ENCODE measurements around the gene PPFIBP2. TPM values are rescaled to one million over a fixed set of nuclear protein-coding genes. Genes with fewer than 3 reads are reported as not detected.

Gene PPFIBP2
- total RNA-seq, 4 donors from 2014 or later = 8.0 to 26.5 (median 11.3) TPM

- peaks cover 0 to 16% (median 0%) of the 10 kb centered on the region in 3 donors for H3K4me1 ChIP-seq
- WGBS, 2 donors (ENCODE audit: low coverage in 1 of 2) = 98 to 100% methylated on average over 1 to 4 of the region's 6 CpGs
- peak overlapping the region in 3 of 4 donors; percentile 64 to 67 (median 65) for H3K27ac ChIP-seq
- no peaks in the 10 kb centered on the region for H3K9me3 ChIP-seq
- no peaks in the 10 kb centered on the region for H3K27me3 ChIP-seq
- ATAC-seq = no peak
- no peak overlapping the region for H3K4me3 ChIP-seq
- H3K36me3 ChIP-seq = peaks cover 0 to 68% of the 10 kb centered on the region in 2 donors
- TF ChIP-seq POLR2AphosphoS5 (IDR thresholded peaks at IDR 0.05) (no peak), CTCF (IDR thresholded peaks at IDR 0.05) (no peak), EP300 (IDR thresholded peaks at IDR 0.05) (no peak), POLR2A (IDR thresholded peaks at IDR 0.05) (no peak)
These were observed 122.6 kb downstream of the PPFIBP2 start for GRCh38 chr11:7636350-7636749.

DNA sequence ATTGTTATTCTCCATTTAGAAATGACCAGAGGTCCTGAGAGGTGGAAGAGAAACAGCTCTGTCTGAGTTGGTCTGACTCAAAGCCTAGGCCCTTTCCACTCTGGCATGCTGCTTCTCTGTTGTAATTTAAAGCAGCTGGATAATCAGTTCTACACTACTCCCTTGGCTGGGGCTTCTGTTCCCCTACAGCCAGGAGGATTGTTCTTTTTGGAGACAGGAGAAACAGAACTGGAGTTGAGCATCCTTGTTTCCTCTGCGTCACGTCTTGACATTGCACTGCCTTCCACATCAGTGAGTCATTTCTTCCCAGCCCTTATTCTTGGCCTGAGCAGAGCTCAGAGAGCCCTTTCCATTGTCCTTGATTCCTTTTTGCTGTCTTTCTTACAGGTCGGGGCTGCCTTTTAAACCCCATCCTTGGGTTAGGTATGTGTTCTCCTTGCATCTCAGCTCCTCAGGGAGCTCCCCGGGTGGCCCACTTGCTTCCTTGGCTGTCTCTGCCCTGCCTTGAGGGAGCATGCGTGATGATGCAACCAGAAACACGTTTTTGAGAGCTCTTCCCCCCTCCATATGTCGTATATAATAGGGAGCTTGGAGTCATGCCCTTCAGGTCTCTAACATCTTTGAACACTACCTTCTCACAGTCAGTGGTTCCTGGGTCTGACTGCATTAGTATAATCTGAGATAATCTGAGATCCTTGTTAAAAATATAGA, 123.8 kb downstream of the PPFIBP2 start:
- no peaks in the 10 kb centered on the region for H3K9me3 ChIP-seq
- ATAC-seq = peak; percentile 91
- no peak overlapping the region for H3K4me3 ChIP-seq
- H3K36me3 ChIP-seq = peaks cover 0 to 68% of the 10 kb centered on the region in 2 donors
- WGBS, 2 donors (ENCODE audit: low coverage in 1 of 2) = 43 to 46% methylated on average over 4 to 7 of the region's 7 CpGs
- peak; percentile 22 for TF ChIP-seq POLR2AphosphoS5 (IDR thresholded peaks at IDR 0.05)
- TF ChIP-seq EP300 (IDR thresholded peaks at IDR 0.05) = no peak
- no peaks in the 10 kb centered on the region for H3K27me3 ChIP-seq
- peak overlapping the region in 3 of 4 donors; percentile 64 to 74 (median 67) for H3K27ac ChIP-seq
- peaks cover 0 to 16% (median 0%) of the 10 kb centered on the region in 3 donors for H3K4me1 ChIP-seq

DNA sequence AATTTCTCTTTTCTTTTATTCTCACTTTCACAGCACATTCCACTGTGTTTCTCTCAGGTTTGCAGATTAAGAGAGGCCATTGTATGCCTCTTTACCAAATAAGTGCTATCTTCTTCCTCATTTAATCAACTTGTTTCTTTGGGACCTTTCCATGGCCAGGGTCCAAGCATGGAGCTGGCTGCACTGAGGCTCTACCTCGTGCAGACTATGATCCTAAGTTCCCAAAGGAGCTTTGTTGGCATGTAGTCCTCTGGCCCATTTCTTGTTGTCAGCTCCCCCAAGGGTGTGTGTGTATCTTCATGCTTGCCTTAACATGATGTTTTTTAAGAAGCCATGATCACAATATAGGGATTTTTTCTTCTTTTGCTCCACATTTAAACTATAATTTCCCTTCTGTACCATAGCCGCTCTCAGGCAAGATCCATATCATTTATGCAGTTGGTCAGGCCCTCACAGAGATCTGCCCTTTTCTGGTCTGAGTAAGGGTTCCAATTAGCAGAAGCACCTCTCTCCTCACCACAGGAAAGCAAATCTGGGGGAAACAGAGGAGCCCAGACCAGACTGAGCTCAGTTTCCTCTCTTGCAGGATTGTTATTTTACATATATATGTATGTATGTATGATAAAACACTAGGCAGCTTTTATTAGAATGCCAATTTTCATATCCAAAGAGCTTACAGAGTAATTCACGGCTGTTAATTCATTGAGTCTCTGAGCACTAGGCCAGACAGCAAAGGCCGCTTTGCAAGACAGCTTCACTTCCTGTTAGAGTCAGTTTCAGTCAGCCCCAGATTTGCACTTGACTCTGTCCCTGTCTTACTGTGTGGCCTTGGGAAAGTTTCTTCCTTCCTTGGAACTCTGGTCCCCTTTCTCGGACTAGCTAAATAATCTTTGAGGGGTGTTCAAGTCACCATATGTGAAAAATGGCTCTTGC, 125.2 kb downstream of the PPFIBP2 start:
- 53 to 71% methylated on average over 3 to 5 of the region's 5 CpGs for WGBS, 2 donors (ENCODE audit: low coverage in 1 of 2)
- peaks cover 0 to 55% of the 10 kb centered on the region in 2 donors for H3K36me3 ChIP-seq
- no peak overlapping the region for H3K4me3 ChIP-seq
- peak; percentile 24 for ATAC-seq
- H3K4me1 ChIP-seq = peaks cover 0 to 16% (median 0%) of the 10 kb centered on the region in 3 donors
- no peaks in the 10 kb centered on the region for H3K9me3 ChIP-seq
- H3K27ac ChIP-seq = peak overlapping the region in 3 of 4 donors; percentile 57 to 74 (median 64)
- no peaks in the 10 kb centered on the region for H3K27me3 ChIP-seq
- TF ChIP-seq EP300 (IDR thresholded peaks at IDR 0.05) (no peak), CTCF (IDR thresholded peaks at IDR 0.05) (no peak), POLR2AphosphoS5 (IDR thresholded peaks at IDR 0.05) (no peak), POLR2A (IDR thresholded peaks at IDR 0.05) (no peak)

DNA sequence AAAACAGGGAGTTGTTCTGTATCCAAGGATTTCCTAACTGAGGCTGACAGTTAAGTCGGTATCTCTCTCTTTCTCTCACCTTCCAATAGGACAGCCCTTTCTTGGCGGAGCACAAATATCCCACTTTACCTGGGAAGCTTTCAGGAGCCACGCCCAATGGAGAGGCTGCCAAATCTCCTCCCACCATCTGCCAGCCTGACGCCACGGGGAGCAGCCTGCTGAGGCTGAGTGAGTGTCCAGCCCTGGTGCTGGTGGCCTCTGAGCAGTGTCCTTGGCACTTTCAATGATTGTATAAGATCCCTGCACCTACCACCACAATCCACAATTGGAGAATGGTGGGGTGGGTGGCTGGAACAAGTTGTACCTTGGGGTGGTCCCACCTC, 125.8 kb downstream of the PPFIBP2 start:
- Histone ChIP-seq H3K4me1 (peaks cover 0 to 16% (median 0%) of the 10 kb centered on the region in 3 donors), H3K27ac (peak overlapping the region in 2 of 4 donors; percentile 30 to 57), H3K27me3 (no peaks in the 10 kb centered on the region), H3K36me3 (peaks cover 0 to 51% of the 10 kb centered on the region in 2 donors), H3K4me3 (no peak overlapping the region), H3K9me3 (no peaks in the 10 kb centered on the region)
- ATAC-seq = no peak
- 66 to 83% methylated on average over 1 to 5 of the region's 5 CpGs for WGBS, 2 donors (ENCODE audit: low coverage in 1 of 2)
- TF ChIP-seq POLR2AphosphoS5 (IDR thresholded peaks at IDR 0.05) (no peak), POLR2A (IDR thresholded peaks at IDR 0.05) (no peak), CTCF (IDR thresholded peaks at IDR 0.05) (no peak), EP300 (IDR thresholded peaks at IDR 0.05) (no peak)

DNA sequence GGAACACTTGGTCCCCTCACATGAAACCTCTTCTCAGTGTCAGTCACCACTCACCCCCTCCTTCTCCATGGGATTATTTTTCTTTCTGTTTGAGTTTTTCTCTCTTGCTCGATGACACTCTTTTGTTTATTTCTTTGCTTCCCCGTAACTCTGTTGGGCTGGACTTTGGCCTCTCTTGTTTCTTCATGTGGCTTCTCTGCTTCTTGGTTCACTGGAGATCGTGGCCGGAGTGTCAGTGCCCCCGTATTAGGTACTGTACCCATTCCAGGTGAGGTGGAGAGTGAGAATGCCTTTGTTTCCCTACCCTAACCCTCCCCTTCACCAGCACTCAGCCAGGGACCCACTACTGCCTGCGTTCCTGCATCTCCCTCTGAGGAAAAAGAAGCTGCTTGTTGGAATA, 127.0 kb downstream of the PPFIBP2 start:
- Histone ChIP-seq H3K4me3 (no peak overlapping the region), H3K36me3 (peaks cover 0 to 40% of the 10 kb centered on the region in 2 donors), H3K27ac (no peak overlapping the region), H3K27me3 (no peaks in the 10 kb centered on the region), H3K4me1 (peaks cover 0 to 16% (median 0%) of the 10 kb centered on the region in 3 donors), H3K9me3 (no peaks in the 10 kb centered on the region)
- ATAC-seq = no peak
- 60 to 81% methylated on average over 1 to 5 of the region's 6 CpGs for WGBS, 2 donors (ENCODE audit: low coverage in 1 of 2)
- no peak for TF ChIP-seq POLR2A (IDR thresholded peaks at IDR 0.05)
- TF ChIP-seq EP300 (IDR thresholded peaks at IDR 0.05) = no peak
- no peak for TF ChIP-seq CTCF (IDR thresholded peaks at IDR 0.05)
- TF ChIP-seq POLR2AphosphoS5 (IDR thresholded peaks at IDR 0.05) = no peak
